GM19035 (cell line): ENCODE data around the gene PPP1R3E.
"Not testable (repeated sequence)": the region's sequence is repeated elsewhere in the genome, so short reads cannot be mapped to it uniquely, and the experiment has no call there.

ENCODE experiments used
- ATAC-seq: cut with Tn5 transposase; IDR thresholded peaks from one replicate; pipeline ENCODE4 v1.9.1; 2021; ENCODE audit not compliant: unreplicated experiment

PPP1R3E gene

DNA sequence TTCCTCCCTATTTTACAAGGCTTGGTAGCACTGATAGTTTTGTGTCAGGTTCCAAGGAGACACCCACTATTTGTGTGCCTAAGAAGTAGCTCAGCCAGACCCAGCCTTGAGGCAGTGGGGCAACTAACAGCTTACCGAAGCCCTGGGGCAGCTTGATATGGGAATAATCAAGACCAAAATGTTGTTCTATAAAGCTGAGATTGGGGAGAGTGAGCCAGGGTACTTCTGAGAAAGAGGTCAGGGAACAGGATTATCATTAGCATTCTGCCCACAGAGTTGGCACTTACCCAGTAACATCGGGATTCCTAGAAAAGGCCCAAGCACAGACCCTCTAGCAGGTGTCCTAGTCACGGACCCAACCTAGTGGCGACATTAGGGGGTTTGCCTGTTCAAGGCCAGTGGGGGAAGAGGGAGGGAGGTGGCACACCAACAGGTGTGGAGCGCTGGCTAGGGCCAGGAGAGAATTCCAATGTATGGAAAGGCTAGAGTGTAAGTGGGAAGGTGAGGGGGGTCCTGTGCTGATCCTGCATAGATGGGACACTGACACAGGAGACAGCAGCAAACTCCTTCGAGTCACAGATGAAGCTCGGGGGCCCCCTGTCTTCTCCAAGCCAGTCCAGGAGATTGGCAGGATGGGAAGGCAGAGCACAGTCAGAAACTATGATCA, 4.9 kb downstream of the PPP1R3E start:
- ATAC-seq = no peak

- no peak for ATAC-seq
These were observed 5.6 kb downstream of the PPP1R3E start for GRCh38 chr14:23297096-23297495.

DNA sequence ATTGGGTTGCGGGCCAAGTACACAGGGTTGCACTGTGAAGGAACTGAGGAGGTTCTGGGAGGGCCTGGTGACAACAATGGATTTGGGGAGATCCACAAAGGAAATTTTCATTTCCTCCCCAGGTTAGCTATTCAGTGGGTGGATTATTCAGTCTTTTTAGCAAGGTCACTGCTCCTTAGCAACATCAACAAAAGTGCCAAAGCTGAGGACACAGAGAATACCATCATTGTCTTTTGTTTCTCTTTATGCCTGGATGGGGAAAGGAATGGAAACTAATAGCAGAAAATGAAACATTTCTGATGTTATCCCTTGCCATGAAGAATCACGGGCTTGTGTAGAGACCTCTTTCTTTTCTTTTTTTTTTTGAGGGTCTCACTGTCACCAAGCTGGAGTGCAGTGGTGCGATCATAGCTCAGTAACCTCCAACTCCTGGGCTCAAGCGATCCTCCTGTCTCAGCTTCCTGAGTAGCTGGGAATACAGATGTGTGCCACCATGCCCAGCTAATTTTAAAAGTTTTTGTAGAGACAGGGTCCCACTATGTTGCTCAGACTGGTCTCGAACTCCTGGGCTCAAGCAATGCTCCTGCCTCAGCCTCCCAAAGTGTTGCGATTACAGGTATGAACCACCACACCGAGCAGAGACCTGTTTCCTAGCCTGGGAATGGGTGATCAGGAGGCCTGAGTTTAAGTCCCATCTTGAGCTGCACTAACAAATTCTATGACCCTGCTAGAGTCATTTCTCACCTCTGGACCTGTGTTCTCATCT, 6.5 kb downstream of the PPP1R3E start:
- no peak for ATAC-seq

DNA sequence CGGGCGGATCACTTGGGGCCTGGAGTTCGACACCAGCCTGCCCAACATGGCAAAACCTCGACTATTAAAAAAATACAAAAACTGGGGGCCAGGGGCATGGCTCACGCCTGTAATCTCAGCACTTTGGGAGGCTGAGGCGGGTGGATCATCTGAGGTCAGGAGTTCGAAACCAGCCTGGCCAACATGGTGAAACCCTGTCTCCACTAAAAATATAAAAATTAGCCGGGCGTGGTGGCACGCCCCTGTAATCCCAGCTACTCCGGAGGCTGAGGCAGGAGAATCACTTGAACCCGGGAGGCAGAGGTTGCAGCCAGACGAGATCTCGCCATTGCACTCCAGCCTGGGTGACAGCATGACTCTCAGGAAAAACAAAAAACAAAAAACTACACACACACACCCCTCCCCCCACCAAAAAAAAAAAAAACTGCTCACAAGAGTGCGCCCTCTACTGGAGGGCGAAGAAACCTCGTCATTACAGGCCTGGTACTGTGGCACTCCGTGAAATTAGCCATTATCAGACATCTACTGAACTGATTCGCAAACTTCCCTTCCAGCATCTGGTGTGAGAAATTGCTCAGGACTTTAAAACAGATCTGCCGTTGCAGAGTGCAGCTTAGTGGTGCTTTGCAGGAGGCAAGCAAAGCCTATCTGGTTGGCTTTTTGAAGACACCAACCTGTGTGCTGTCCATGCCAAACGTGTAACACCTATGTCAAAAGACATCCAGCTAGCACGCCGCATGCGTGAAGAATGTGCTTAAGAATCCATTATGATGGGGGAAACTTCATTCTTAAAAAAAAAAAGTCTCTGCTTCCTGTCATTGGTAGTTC, 7.7 kb downstream of the PPP1R3E start:
- no peak for ATAC-seq

DNA sequence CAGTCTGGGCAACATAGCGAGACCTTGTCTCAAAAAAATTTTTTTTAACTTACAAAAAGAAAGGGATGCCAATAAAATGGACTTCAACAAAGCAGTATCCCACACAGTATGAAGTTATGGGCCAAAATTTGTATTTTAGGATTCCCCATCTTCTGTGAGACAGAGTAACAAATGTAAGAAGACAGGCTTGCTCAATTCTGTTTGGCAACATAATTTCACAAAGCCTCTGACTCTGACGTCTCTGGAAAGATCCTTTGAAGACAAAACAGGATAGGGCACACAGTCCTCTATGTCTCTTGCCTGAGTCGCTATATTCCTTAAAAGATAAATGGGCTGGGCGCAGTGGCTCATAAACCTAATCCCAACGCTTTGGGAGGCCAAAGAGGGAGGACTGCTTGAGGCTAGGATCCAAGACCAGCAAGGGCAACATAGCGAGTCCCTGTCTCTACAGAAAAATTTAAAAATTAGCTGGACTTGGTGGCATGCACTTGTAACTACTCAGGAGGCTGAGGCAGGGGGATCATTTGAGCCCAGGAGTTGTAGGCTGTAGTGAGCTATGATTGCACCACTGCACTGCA, 15.7 kb downstream of the PPP1R3E start:
- ATAC-seq = no peak

GRCh38 chr14:23286020-23286901, 16.4 kb downstream of the PPP1R3E start, which contains the start of gene HOMEZ:
Gene HOMEZ, minus strand, starts transcription at chr14:23286132. Its CDS starts 180 bp downstream, at chr14:23285952.
- peak; percentile 99 for ATAC-seq

- peak; percentile 25 for ATAC-seq
These were observed 17.1 kb downstream of the PPP1R3E start for GRCh38 chr14:23285530-23286019.

GRCh38 chr14:23284654-23285529, 17.8 kb downstream of the PPP1R3E start:
- ATAC-seq = no peak

DNA sequence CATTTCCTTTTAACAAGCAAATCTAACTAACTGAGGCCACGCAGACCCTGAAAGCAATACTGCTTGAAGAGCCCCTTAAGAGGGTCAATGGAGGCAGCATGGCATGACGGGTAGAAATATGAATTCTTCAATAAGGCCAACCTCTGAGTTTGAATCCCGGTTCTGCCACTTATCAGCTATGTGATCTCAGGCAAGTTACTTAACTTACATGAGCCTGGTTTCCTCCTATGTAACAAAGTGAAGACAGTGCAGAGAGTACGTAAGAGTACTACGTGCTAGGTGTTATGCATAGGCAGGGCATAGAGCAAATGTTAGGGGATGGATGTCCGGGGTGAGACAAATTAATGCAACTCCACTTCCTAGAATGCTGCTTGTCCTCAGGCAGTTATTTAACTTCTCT, 21.4 kb downstream of the PPP1R3E start:
- ATAC-seq = no peak

DNA sequence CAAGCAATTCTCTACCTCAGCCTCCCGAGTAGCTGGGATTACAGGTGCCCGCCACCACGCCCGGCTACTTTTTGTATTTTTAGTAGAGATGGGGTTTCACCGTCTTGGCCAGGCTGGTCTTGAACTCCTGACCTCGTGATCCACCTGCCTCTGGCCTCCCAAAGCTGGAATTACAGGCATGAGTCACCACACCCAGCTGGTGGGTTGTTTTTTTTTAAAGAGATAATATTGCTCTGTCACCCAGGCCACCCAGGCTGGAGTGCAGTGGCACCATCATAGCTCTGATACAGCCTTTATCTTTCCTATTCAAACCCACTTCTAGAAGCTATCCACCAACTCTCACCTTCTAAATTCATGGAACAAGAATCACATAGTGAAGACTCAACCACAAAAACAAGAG, 24.7 kb downstream of the PPP1R3E start:
- ATAC-seq = not testable (repeated sequence)

- no peak for ATAC-seq
These were observed 25.5 kb downstream of the PPP1R3E start for GRCh38 chr14:23277189-23277588.

- ATAC-seq = no peak
These were observed 27.2 kb downstream of the PPP1R3E start for GRCh38 chr14:23275412-23275811.

GRCh38 chr14:23269193-23269592, 33.5 kb downstream of the PPP1R3E start:
- ATAC-seq = no peak

DNA sequence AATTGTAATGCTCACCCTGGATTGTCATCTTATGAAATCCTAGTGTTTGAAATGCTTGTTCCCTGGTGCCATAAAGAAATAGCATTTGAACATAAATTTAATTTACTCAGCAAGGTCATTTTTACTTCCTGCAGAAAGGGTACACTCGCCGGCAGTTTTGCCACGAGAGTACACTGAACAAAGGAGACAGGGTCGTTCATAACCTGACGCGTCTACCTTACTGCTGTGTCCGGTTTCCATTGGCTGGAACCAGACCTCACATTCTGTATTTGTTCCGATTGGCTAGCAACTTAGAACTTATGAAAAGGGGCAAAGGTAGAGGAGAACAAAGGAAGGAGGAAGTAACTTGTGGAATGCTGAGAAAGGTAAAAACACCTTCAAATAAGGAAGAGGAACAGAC, 41.8 kb downstream of the PPP1R3E start:
- ATAC-seq = not testable (repeated sequence)

DNA sequence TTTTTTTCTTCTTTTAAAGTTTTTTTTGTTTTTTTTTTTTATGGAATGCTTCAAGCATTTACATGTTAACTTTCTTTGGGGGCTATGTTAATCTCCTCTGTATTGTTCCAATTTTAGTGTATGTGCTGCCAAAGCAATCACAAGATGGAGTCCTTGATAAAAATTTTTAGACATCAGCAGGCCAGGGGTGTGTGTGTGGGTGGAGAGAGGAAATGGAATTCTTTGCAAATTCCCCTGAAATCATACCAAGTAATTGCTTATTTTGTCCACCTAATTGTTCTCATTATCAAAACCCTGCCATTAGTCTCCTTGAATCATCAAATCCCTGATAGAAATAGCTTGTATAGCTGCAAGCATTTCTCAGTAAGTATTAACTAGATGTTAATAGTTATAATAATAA, 43.2 kb downstream of the PPP1R3E start:
- ATAC-seq = no peak

DNA sequence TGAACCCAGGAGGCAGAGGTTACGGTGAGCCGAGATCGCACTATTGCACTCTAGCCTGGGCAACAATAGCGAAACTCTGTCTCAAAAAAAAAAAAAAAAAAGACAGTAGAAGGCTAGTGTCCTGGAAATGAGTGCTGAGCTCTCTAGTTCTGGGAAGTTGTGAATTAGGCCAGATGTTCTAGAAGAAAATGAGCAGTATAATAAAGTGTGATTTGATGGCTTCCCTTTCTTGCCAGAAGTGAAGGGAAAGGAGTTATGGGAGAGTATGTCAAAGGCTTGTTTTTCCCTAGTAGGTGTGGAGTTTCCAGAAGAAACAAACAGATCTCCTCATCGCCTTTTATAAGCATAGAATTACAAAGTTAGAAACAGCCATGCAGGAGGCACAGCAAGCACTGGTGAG, 44.4 kb downstream of the PPP1R3E start:
- ATAC-seq = no peak

- ATAC-seq = no peak
These were observed 50.0 kb downstream of the PPP1R3E start for GRCh38 chr14:23252420-23253333.

- no peak for ATAC-seq
These were observed 50.7 kb downstream of the PPP1R3E start for GRCh38 chr14:23252006-23252405.
